GM12878 (cell line): ENCODE measurements around the gene CAPSL.

ENCODE experiments used
- CTCF ChIP-seq, 3 experiments: IDR thresholded peaks in 2 of 3; conservative IDR thresholded peaks in 1 of 3; 2 replicates each; pipeline ENCODE4 v1.5.1; 2011; ENCODE audit warnings: low read depth in 3 of 3, low read length in 3 of 3, mild to moderate bottlenecking in 3 of 3, control low read depth in 2 of 3, moderate library complexity in 2 of 3, inconsistent platforms in 1 of 3, mixed read lengths in 1 of 3; ENCODE audit not compliant: control insufficient read depth in 2 of 3, insufficient read depth in 1 of 3; ENCODE audit errors: extremely low read depth in 1 of 3
- EZH2 ChIP-seq: IDR thresholded peaks from 2 replicates; pipeline ENCODE4 v1.6.1; 2012; ENCODE audit warnings: low read depth, mild to moderate bottlenecking, control low read depth, inconsistent platforms, low read length, borderline replicate concordance; ENCODE audit not compliant: control insufficient read depth
- FOXM1 ChIP-seq: IDR thresholded peaks from 2 replicates; pipeline ENCODE4 v1.6.1; 2012; ENCODE audit warnings: low read depth, mild to moderate bottlenecking, inconsistent platforms, low read length, moderate library complexity
- NFYB ChIP-seq: IDR thresholded peaks from 2 replicates; pipeline ENCODE4 v1.6.1; 2011; ENCODE audit warnings: low read depth, mild to moderate bottlenecking, low read length, improper control_type of control experiment, moderate library complexity; ENCODE audit not compliant: insufficient read depth
- POLR2A ChIP-seq: IDR thresholded peaks from 2 replicates; pipeline ENCODE4 v1.6.1; 2011; ENCODE audit warnings: low read depth, mild to moderate bottlenecking, low read length
- POLR2AphosphoS5 ChIP-seq: IDR thresholded peaks from 2 replicates; pipeline ENCODE4 v1.6.1; 2011; ENCODE audit warnings: mild to moderate bottlenecking, low read length, inconsistent platforms
- ZZZ3 ChIP-seq: IDR thresholded peaks from 2 replicates; pipeline ENCODE4 v1.6.1; 2011; ENCODE audit warnings: low read depth; ENCODE audit not compliant: control insufficient read depth, insufficient read length

GRCh38 chr5:35898952-35899660 lies 39.3 kb downstream of the CAPSL start:
- TF ChIP-seq POLR2AphosphoS5 (no peak), FOXM1 (no peak), EZH2 (no peak), NFYB (no peak), ZZZ3 (no peak), CTCF (IDR thresholded peaks at IDR 0.05 in 2 of 3, conservative IDR thresholded peaks at IDR 0.05 in 1 of 3; ENCODE audit: control insufficient read depth in 2 of 3, extremely low read depth in 1 of 3, insufficient read depth in 1 of 3, low read depth in 3 of 3, low read length in 3 of 3) (no peak), POLR2A (no peak)
